Putamen (tissue), 1 donor: ENCODE measurements around the gene ZNF57.
"Not testable (repeated sequence)": the region's sequence is repeated elsewhere in the genome, so short reads cannot be mapped to it uniquely, and the experiment has no call there.

ENCODE experiments used
- DNase-seq: peaks from one replicate; pipeline ENCODE4 v3.0.0-alpha.2; 2016; ENCODE audit warnings: low spot score

ZNF57 gene

GRCh38 chr19:2896694-2897093 lies 4.0 kb upstream of the ZNF57 start:
- DNase-seq, result no peak

GRCh38 chr19:2902590-2903218 lies 2.0 kb downstream of the ZNF57 start:
- DNase-seq, result no peak

GRCh38 chr19:2903326-2903725 lies 2.6 kb downstream of the ZNF57 start:
- not testable (repeated sequence) for DNase-seq

GRCh38 chr19:2905918-2906519 lies 5.3 kb downstream of the ZNF57 start:
- DNase-seq, result no peak

GRCh38 chr19:2906631-2907195 lies 6.0 kb downstream of the ZNF57 start:
- no peak for DNase-seq

- no peak for DNase-seq
Measured at GRCh38 chr19:2912306-2912705, 11.6 kb downstream of the ZNF57 start.

- DNase-seq, result no peak
Measured at GRCh38 chr19:2917275-2918184, 16.8 kb downstream of the ZNF57 start.

GRCh38 chr19:2922987-2923386 lies 22.3 kb downstream of the ZNF57 start:
- no peak for DNase-seq

- no peak for DNase-seq
Measured at GRCh38 chr19:2923510-2923909, 22.8 kb downstream of the ZNF57 start.

- no peak for DNase-seq
Measured at GRCh38 chr19:2926341-2927031, 25.8 kb downstream of the ZNF57 start.

GRCh38 chr19:2927032-2927430 lies 26.3 kb downstream of the ZNF57 start:
- no peak for DNase-seq

- DNase-seq, result no peak
Measured at GRCh38 chr19:2933490-2933910, 32.8 kb downstream of the ZNF57 start.

- DNase-seq, result not testable (repeated sequence)
Measured at GRCh38 chr19:2935863-2936262, 35.1 kb downstream of the ZNF57 start.

GRCh38 chr19:2942928-2943640 lies 42.4 kb downstream of the ZNF57 start:
- no peak for DNase-seq

GRCh38 chr19:2944403-2944774 lies 43.7 kb downstream of the ZNF57 start:
- DNase-seq, result no peak

- DNase-seq, result peak; percentile 98
Measured at GRCh38 chr19:2944775-2945574, 44.2 kb downstream of the ZNF57 start, which contains the start of gene ZNF77. ZNF77 (minus strand) TSS chr19:2944971; CDS start chr19:2944840, 131 bp downstream.

GRCh38 chr19:2945575-2946184 lies 45.0 kb downstream of the ZNF57 start:
- no peak for DNase-seq

- DNase-seq, result peak; percentile 47
Measured at GRCh38 chr19:2949939-2950285, 49.2 kb downstream of the ZNF57 start.

- peak; percentile 100 for DNase-seq
Measured at GRCh38 chr19:2950286-2951124, 49.8 kb downstream of the ZNF57 start.
